ENCODE results near the gene VAT1. TPM values are rescaled to one million over a fixed set of nuclear protein-coding genes. Genes with fewer than 3 reads are reported as not detected.

Gene VAT1
- total and polyA plus RNA-seq, 2 experiments from 2014 or later, result 223 to 238 TPM

GRCh38 chr17:43051969-43052368 lies 29.8 kb upstream of the VAT1 start:
- Histone ChIP-seq H3K4me1 (ENCODE audit: insufficient read depth) (no peaks in the 10 kb centered on the region), H4K20me1 (ENCODE audit: insufficient read depth) (no peaks in the 10 kb centered on the region), H2AFZ (no peak overlapping the region), H3K27me3 (replicated peaks; ENCODE audit: insufficient read depth) (no peaks in the 10 kb centered on the region), H3K9me3 (ENCODE audit: low read depth) (no peaks in the 10 kb centered on the region), H3K36me3 (ENCODE audit: low read depth) (peaks cover 3% of the 10 kb centered on the region; the same call in 1 of the 2 replicates), H3F3A (ENCODE audit: insufficient read depth) (no peaks in the 10 kb centered on the region), H3K9me2 (ENCODE audit: insufficient read depth) (no peaks in the 10 kb centered on the region), H3K79me2 (ENCODE audit: insufficient read depth) (no peaks in the 10 kb centered on the region), H3K27ac (no peak overlapping the region), H3K4me2 (ENCODE audit: unreplicated experiment) (no peak overlapping the region), H3K4me3 (no peak overlapping the region), H3K9ac (no peak overlapping the region)
- WGBS, 2 experiments (ENCODE audit: low coverage in 1 of 2, low lambda C conversion rate in 2 of 2, missing lambda C conversion rate in 2 of 2), result 89 to 100% methylated on average over 1 of the region's 1 CpG
- no peak for DNase-seq
- TF ChIP-seq EZH2phosphoT487 (IDR thresholded peaks at IDR 0.05; ENCODE audit: insufficient read depth, low read depth) (no peak), EZH2 (IDR thresholded peaks at IDR 0.05; ENCODE audit: insufficient read depth, poor library complexity, severe bottlenecking) (no peak)
- in situ Hi-C loops (cut with MboI), result no loop called here

- Histone ChIP-seq H3K9me2 (ENCODE audit: insufficient read depth) (no peaks in the 10 kb centered on the region), H3K4me3 (no peak overlapping the region), H3K36me3 (ENCODE audit: low read depth) (no peaks in the 10 kb centered on the region), H3K4me2 (ENCODE audit: unreplicated experiment) (no peak overlapping the region), H3F3A (ENCODE audit: insufficient read depth) (no peaks in the 10 kb centered on the region), H3K9me3 (ENCODE audit: low read depth) (no peaks in the 10 kb centered on the region), H3K79me2 (ENCODE audit: insufficient read depth) (no peaks in the 10 kb centered on the region), H3K27ac (no peak overlapping the region), H3K4me1 (ENCODE audit: insufficient read depth) (0 out of 2 replicates have a peak, but pooled peaks cover 3% of the 10 kb centered on the region), H3K27me3 (replicated peaks; ENCODE audit: insufficient read depth) (no peaks in the 10 kb centered on the region), H2AFZ (no peak overlapping the region), H3K9ac (no peak overlapping the region), H4K20me1 (ENCODE audit: insufficient read depth) (no peaks in the 10 kb centered on the region)
- 94% methylated on average over 4 of the region's 4 CpGs for WGBS, 2 experiments (ENCODE audit: low coverage in 1 of 2, low lambda C conversion rate in 2 of 2, missing lambda C conversion rate in 2 of 2)
- TF ChIP-seq EZH2 (IDR thresholded peaks at IDR 0.05; ENCODE audit: insufficient read depth, poor library complexity, severe bottlenecking) (no peak), EZH2phosphoT487 (IDR thresholded peaks at IDR 0.05; ENCODE audit: insufficient read depth, low read depth) (no peak)
- no peak for DNase-seq
- in situ Hi-C loops (cut with MboI), result loop anchor here (25.0 kb wide), 1 partner anchor 268 kb away; no protein-coding TSS in a partner anchor
Measured at GRCh38 chr17:43044024-43044423, 21.8 kb upstream of the VAT1 start.

GRCh38 chr17:43043307-43043706 lies 21.1 kb upstream of the VAT1 start:
- no peak overlapping the region for H3K4me2 ChIP-seq (ENCODE audit: unreplicated experiment)
- H3K4me3 ChIP-seq, result no peak overlapping the region
- peak; percentile 45 for DNase-seq
- TF ChIP-seq EZH2 (IDR thresholded peaks at IDR 0.05; ENCODE audit: insufficient read depth, poor library complexity, severe bottlenecking) (no peak), EZH2phosphoT487 (IDR thresholded peaks at IDR 0.05; ENCODE audit: insufficient read depth, low read depth) (no peak)
- no peaks in the 10 kb centered on the region for H4K20me1 ChIP-seq (ENCODE audit: insufficient read depth)
- H3K36me3 ChIP-seq (ENCODE audit: low read depth), result no peaks in the 10 kb centered on the region
- no peak overlapping the region for H2AFZ ChIP-seq
- H3K79me2 ChIP-seq (ENCODE audit: insufficient read depth), result no peaks in the 10 kb centered on the region
- H3K9ac ChIP-seq, result no peak overlapping the region
- in situ Hi-C loops (cut with MboI), result loop anchor here (25.0 kb wide), 1 partner anchor 269 kb away; no protein-coding TSS in a partner anchor
- no peaks in the 10 kb centered on the region for H3F3A ChIP-seq (ENCODE audit: insufficient read depth)
- H3K4me1 ChIP-seq (ENCODE audit: insufficient read depth), result 0 out of 2 replicates have a peak, but pooled peaks cover 3% of the 10 kb centered on the region
- no peaks in the 10 kb centered on the region for H3K9me3 ChIP-seq (ENCODE audit: low read depth)
- no peaks in the 10 kb centered on the region for H3K27me3 ChIP-seq (replicated peaks; ENCODE audit: insufficient read depth)
- H3K27ac ChIP-seq, result no peak overlapping the region
- no peaks in the 10 kb centered on the region for H3K9me2 ChIP-seq (ENCODE audit: insufficient read depth)

GRCh38 chr17:43042025-43042628 lies 19.9 kb upstream of the VAT1 start:
- no peaks in the 10 kb centered on the region for H3K9me3 ChIP-seq (ENCODE audit: low read depth)
- no peak for TF ChIP-seq EZH2 (IDR thresholded peaks at IDR 0.05; ENCODE audit: insufficient read depth, poor library complexity, severe bottlenecking)
- TF ChIP-seq EZH2phosphoT487 (IDR thresholded peaks at IDR 0.05; ENCODE audit: insufficient read depth, low read depth), result no peak
- no peak overlapping the region for H3K27ac ChIP-seq
- no peaks in the 10 kb centered on the region for H4K20me1 ChIP-seq (ENCODE audit: insufficient read depth)
- no peaks in the 10 kb centered on the region for H3K9me2 ChIP-seq (ENCODE audit: insufficient read depth)
- DNase-seq, result peak; percentile 29
- H3K4me3 ChIP-seq, result no peak overlapping the region
- in situ Hi-C loops (cut with MboI), result loop anchor here (25.0 kb wide), 1 partner anchor 270 kb away; no protein-coding TSS in a partner anchor
- no peak overlapping the region for H3K9ac ChIP-seq
- H2AFZ ChIP-seq, result peak overlapping the region; percentile 60
- no peak overlapping the region for H3K4me2 ChIP-seq (ENCODE audit: unreplicated experiment)
- H3K27me3 ChIP-seq (replicated peaks; ENCODE audit: insufficient read depth), result no peaks in the 10 kb centered on the region
- no peaks in the 10 kb centered on the region for H3F3A ChIP-seq (ENCODE audit: insufficient read depth)
- no peaks in the 10 kb centered on the region for H3K79me2 ChIP-seq (ENCODE audit: insufficient read depth)
- H3K4me1 ChIP-seq (ENCODE audit: insufficient read depth), result 0 out of 2 replicates have a peak, but pooled peaks cover 3% of the 10 kb centered on the region
- 73 to 81% methylated on average over 5 of the region's 5 CpGs for WGBS, 2 experiments (ENCODE audit: low coverage in 1 of 2, low lambda C conversion rate in 2 of 2, missing lambda C conversion rate in 2 of 2)
- H3K36me3 ChIP-seq (ENCODE audit: low read depth), result no peaks in the 10 kb centered on the region
